Stimulated activated CD4-positive, alpha-beta T cell treated with anti-CD3 and anti-CD28 coated beads, Interleukin-15, amount 100 ng/mL, for 48 hours (primary cell): Measurements from ENCODE around the gene MEOX1.

Experiments
- DNase-seq, 2 donors: peaks; one replicate each; pipeline ENCODE4 v3.0.0-alpha.2; 2020; ENCODE audit warnings: low read depth in 2 of 2

Gene MEOX1

DNA sequence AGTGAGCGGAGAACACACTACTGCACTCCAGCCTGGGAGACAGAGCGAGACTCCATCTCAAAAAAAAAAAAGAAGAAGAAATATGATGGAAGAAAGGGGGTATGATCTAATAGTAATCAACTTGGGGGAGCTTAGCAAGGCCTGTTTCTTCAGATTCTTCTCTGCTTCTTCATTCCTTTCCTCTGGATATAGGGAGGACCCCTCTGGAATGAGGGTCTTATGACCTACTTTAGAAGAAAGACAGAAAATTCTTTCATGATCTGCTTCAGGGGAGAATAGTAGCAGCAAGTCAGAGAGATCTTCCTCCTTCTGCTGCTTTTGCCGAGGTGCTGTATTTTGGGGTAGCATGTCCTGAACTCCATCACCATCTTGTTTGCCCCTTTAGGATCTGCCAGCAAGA is 70.7 kb downstream of the MEOX1 start:
- no peak for DNase-seq
